Subcutaneous adipose tissue (tissue), 4 donors: ENCODE results near the gene FGD6. TPM values are rescaled to one million over a fixed set of nuclear protein-coding genes. Genes with fewer than 3 reads are reported as not detected.

Experiments used
- CTCF ChIP-seq: fragments of 450-650 bp; IDR thresholded peaks from one replicate; pipeline ENCODE4 v1.5.1; 2016; ENCODE audit warnings: low read depth, mild to moderate bottlenecking, control low read depth, antibody characterized with exemption, moderate library complexity
- total RNA-seq, 4 donors: library from RNA; depleted of rRNA; stranded (reverse); fragments of >200 nt; gene quantifications; one replicate each; pipeline ENCODE4 v1.1.0, GENCODE V29; 2016

FGD6 gene
- total RNA-seq, 4 donors from 2014 or later: 3.4 to 13.8 (median 7.6) TPM

GRCh38 chr12:95241761-95242506 lies 24.7 kb upstream of the FGD6 start:
- no peak for TF ChIP-seq CTCF

GRCh38 chr12:95240556-95240955 lies 23.3 kb upstream of the FGD6 start:
- TF ChIP-seq CTCF: no peak

GRCh38 chr12:95239216-95239615 lies 21.9 kb upstream of the FGD6 start:
- no peak for TF ChIP-seq CTCF

- no peak for TF ChIP-seq CTCF
Measured at GRCh38 chr12:95238150-95238549, 20.9 kb upstream of the FGD6 start.

- TF ChIP-seq CTCF: no peak
Measured at GRCh38 chr12:95237315-95237714, 20.0 kb upstream of the FGD6 start.

GRCh38 chr12:95231190-95231589 lies 13.9 kb upstream of the FGD6 start:
- TF ChIP-seq CTCF: no peak

- no peak for TF ChIP-seq CTCF
Measured at GRCh38 chr12:95230313-95230712, 13.0 kb upstream of the FGD6 start.
